ENCODE results near the gene MMP24. TPM values are rescaled to one million over a fixed set of nuclear protein-coding genes. Genes with fewer than 3 reads are reported as not detected.

Gene MMP24
- total and polyA plus RNA-seq, 2 of the 13 experiments (the other 11 are each of a cell fraction or from before 2014, with no cell fraction given) = 0.29 to 0.35 TPM

- peak; percentile 27; the same call in 1 of the 2 replicates for TF ChIP-seq GMEB1 (CRISPR knock-in tag; IDR thresholded peaks at IDR 0.05; ENCODE audit: borderline replicate concordance)
- peak; percentile 70; the same call in 1 of the 2 replicates for TF ChIP-seq SALL1 (CRISPR knock-in tag; IDR thresholded peaks at IDR 0.05)
- peak; percentile 86 for TF ChIP-seq POLR2AphosphoS5 (IDR thresholded peaks at IDR 0.05; ENCODE audit: low read depth, low read length)
- TF ChIP-seq TOPORS (CRISPR knock-in tag; IDR thresholded peaks at IDR 0.05) = peak; percentile 41; the same call in 1 of the 2 replicates
- TF ChIP-seq ARNT (IDR thresholded peaks at IDR 0.05) = no peak
- no peak for TF ChIP-seq AFF4 (CRISPR knock-in tag; IDR thresholded peaks at IDR 0.05)
- TF ChIP-seq RELA (CRISPR knock-in tag; IDR thresholded peaks at IDR 0.05) = no peak
- TF ChIP-seq GZF1 (CRISPR knock-in tag; IDR thresholded peaks at IDR 0.05) = peak; percentile 80; the same call in 1 of the 2 replicates
- TF ChIP-seq ZSCAN25 (CRISPR knock-in tag; IDR thresholded peaks at IDR 0.05) = 0 out of 2 replicates have a peak, but pooled peaks have one; percentile 10
- no peak; the same call in 1 of the 2 replicates for TF ChIP-seq HIVEP1 (CRISPR knock-in tag; IDR thresholded peaks at IDR 0.05)
- TF ChIP-seq ZNF850 (CRISPR knock-in tag; conservative IDR thresholded peaks at IDR 0.05) = no peak
- TF ChIP-seq CBFB (CRISPR knock-in tag; IDR thresholded peaks at IDR 0.05) = 0 out of 2 replicates have a peak, but pooled peaks have one; percentile 23
- peak; percentile 68; the same call in 1 of the 2 replicates for TF ChIP-seq TARDBP (CRISPR knock-in tag; IDR thresholded peaks at IDR 0.05)
- no peak for TF ChIP-seq SCMH1 (CRISPR knock-in tag; IDR thresholded peaks at IDR 0.05; ENCODE audit: borderline replicate concordance)
- peak; percentile 70 for TF ChIP-seq DNMT3B (CRISPR knock-in tag; conservative IDR thresholded peaks at IDR 0.05)
- no peak; the same call in 1 of the 2 replicates for TF ChIP-seq ZIK1 (CRISPR knock-in tag; IDR thresholded peaks at IDR 0.05; ENCODE audit: borderline replicate concordance, low read depth)
- TF ChIP-seq PITX1 (CRISPR knock-in tag; IDR thresholded peaks at IDR 0.05) = no peak; the same call in none of the 2 replicates
- no peak for TF ChIP-seq ZNF496 (CRISPR knock-in tag; IDR thresholded peaks at IDR 0.05; ENCODE audit: insufficient replicate concordance)
- no peak for TF ChIP-seq SIN3B (IDR thresholded peaks at IDR 0.05; ENCODE audit: low read length)
- no peak for TF ChIP-seq SNAI1 (CRISPR knock-in tag; IDR thresholded peaks at IDR 0.05; ENCODE audit: borderline replicate concordance)
- TF ChIP-seq ZNF891 (CRISPR knock-in tag; IDR thresholded peaks at IDR 0.05) = peak; percentile 52; the same call in 1 of the 2 replicates
- TF ChIP-seq FOXO4 (CRISPR knock-in tag; conservative IDR thresholded peaks at IDR 0.05) = peak; percentile 96; the same call in 1 of the 2 replicates
- TF ChIP-seq HCFC1 (IDR thresholded peaks at IDR 0.05; ENCODE audit: low read depth, low read length) = no peak
- no peak for TF ChIP-seq ZNF569 (CRISPR knock-in tag; IDR thresholded peaks at IDR 0.05; ENCODE audit: borderline replicate concordance)
Observed at GRCh38 chr20:35286077-35286898, 59.8 kb downstream of the MMP24 start (continued).

Measured in HepG2 (cell line).